SHP77 treated with DMSO at 0.1 percent for 48 hours (cell line): ENCODE data around the gene CLCA2.

ENCODE experiments used
- DNase-seq: peaks from one replicate; lab custom pipeline; 2025; lab: John Stamatoyannopoulos, UW

The CLCA2 gene

GRCh38 chr1:86429122-86429725, 5.3 kb downstream of the CLCA2 start:
- DNase-seq = no peak

DNA sequence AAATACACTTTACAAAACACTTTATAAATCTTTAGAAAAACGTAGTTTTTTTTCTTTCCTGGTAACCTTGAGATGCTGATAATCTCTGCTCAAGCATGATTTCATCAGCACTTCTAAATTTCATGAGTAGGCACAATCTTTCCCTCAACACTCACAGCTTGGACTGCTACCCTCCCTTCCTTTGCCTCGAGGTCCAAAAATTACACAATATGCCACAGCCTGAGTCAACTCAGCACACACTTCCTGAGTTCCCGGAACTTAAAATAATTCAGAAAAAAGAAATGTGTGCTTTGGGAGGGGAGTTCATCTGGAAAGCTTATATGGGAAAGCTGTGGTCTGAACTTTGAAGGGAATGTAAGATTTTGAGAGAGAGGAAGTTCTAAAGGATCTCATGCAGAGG, 5.9 kb downstream of the CLCA2 start:
- DNase-seq = no peak

- DNase-seq = no peak
Observed at GRCh38 chr1:86430376-86430775, 6.4 kb downstream of the CLCA2 start.

DNA sequence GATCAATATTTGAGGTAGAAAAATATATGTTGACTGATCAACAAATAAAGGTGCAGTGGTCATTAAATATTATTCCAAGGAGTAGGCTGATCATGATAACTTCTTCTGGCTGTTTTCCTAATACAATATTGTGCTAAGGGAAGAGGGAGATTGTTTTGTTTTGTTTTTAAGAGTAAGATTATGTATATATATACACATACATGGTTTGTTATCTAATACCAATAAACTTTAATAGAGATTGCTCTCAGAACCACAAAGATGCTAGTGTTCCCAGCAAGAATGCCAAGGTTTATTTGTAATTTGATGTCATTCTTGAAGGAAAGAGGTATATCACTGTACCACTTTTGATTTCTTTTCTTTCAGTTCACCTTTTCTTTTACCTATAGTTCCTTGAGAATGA, 10.1 kb downstream of the CLCA2 start:
- DNase-seq = no peak

GRCh38 chr1:86435327-86435726, 11.4 kb downstream of the CLCA2 start:
- no peak for DNase-seq

DNA sequence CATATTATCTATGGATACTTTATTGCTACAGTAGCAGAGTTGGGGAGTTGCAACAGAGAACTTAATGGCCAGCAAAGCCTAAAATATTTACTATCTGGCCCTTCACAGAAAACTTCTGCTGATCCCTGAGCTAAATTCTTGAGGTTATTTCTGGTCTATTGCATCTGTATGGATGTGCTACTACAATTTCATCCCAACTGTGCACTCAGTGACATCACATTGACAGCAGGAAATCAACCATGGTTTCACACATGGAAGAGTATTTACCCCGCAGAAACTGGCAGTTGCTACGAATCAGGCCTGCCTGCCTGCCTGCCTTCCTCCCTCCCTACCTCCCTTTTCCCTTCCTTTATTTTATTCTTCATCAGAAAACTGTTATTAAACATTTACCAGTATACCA, 12.1 kb downstream of the CLCA2 start:
- no peak for DNase-seq

DNA sequence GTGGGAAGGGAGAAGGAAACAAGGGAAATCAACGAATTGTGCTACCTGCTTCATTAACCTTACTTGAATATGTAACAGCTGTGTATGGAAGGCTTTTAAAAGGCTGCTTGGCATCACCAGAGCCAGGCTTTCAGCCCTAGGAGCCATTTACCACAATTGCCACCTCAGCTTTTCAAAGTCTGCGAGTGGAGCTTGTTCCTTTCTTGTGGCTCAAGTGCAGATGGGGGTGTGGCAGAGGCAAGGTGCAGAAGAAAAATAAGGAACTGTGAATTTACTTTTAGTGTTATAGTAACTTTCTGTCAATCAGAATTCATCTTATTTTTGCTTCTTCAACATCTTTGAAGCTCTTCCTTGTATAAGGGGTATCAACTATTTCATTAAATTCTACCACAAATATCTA, 17.6 kb downstream of the CLCA2 start:
- no peak for DNase-seq

DNA sequence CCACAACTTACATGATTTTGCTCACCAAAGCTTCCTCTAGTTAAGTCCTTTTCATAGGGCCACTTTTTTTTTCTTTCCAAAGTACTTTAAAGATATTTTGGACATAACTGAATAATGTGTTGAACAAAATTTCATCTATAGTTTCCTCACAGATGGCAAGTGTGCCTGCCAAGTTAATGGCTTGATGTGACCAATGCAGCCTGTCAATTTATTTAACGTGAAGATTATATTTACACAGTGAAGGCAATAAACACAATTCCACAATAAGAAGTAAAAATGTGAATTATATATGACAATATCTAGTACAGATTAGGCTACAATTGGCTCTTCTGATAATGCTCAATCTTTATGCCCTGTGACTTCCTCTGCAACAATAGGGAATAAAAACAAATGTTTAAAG, 18.0 kb downstream of the CLCA2 start:
- no peak for DNase-seq

DNA sequence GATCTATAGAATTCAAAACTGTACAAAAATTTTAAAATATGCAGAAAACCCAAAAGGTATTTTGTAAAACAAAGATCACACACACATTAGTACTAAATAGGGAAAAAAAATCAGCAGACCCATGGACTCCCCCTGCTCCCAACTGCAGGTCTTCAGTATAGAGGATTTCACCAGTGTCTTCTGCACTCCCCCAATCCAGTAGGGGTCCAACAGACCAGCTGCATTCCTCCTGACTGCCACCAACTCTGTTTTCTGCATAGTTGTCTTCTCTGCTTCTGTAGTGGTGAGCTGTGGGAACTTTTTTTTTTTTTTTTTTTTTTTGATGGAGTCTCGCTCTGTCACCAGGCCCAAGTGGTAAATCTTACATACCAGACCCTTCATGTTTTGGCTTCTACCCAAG, 21.9 kb downstream of the CLCA2 start:
- DNase-seq = no peak

DNA sequence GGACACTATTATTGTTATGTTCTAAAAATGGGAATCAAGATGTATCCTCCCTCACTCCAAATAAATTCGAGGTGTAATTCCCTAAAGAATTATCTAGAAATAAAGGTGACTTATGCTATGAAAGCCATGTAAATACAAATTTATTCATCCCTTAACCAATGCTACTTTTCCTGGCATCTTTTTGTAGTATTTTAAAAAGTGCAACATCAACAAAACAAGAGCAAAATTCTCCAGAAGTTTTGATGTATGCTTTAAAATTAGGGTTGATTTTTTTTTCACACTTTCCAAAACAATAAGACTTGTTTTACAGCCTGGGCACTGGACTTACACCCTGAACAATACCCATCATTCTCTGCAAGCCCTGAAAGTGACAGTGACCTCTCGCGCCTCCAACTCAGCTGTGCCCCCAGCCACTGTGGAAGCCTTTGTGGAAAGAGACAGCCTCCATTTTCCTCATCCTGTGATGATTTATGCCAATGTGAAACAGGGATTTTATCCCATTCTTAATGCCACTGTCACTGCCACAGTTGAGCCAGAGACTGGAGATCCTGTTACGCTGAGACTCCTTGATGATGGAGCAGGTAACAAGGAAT, 23.3 kb downstream of the CLCA2 start:
- DNase-seq = no peak

GRCh38 chr1:86448670-86449069, 24.7 kb downstream of the CLCA2 start:
- no peak for DNase-seq

DNA sequence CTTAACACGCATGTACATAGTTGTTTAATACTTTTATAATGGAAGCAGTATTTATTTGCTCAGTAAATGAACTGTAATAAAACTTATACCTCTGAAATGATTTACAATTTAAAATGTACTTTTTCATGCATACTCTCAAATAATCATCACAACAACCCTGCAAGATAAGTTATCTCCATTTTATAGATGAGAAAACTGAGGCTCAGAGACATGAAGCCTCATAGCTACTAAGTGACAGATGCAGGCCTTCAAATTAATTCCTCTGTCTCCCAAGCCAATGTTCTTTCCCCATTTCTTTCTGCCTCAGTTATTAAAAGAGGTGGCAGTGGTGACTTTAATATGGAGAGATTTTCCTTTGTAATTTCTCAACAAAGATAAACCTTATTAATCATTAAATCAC, 25.1 kb downstream of the CLCA2 start:
- DNase-seq = no peak

- no peak for DNase-seq
Observed at GRCh38 chr1:86450847-86451246, 26.9 kb downstream of the CLCA2 start.

- DNase-seq = no peak
Observed at GRCh38 chr1:86453664-86454063, 29.7 kb downstream of the CLCA2 start.

GRCh38 chr1:86455073-86455472, 31.1 kb downstream of the CLCA2 start:
- DNase-seq = no peak

DNA sequence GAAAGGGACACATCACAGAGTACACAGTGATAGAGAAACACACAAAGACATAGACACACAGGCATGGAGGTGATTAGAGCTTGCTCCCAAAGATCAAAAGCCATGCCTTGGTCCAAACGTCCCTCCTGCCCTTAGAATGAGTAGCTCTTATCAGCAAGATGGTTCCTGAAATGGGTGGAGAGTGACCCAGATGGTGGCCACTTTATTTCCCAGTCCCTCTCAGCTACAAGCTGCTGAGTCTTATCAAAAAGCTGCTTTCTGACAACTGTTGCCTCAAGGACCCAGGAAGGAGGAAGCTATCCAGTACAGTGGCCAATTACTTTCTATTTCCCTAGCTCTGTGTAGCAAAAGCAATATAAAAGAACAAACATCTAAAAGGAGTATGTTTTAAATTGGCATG, 37.0 kb downstream of the CLCA2 start:
- DNase-seq = no peak

DNA sequence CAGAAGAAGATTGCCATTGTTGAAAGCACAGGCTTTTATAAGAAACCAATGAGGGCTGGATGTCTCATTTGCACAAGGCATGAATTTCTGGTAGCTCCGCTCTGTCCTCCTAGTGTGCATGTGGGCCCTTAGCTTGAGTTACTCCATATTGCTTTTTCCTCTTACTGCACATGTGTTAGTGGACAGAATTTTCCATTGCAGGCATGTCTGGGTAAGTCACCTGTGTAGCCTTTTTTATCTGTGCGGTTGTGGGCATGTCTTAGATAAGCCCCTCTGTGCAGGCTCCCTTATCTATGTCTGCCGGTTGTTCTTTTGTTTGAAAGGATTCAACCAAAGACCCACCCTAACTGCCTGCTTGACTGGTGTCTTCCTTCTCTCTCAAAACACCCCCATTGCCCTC, 37.5 kb downstream of the CLCA2 start:
- no peak for DNase-seq

DNA sequence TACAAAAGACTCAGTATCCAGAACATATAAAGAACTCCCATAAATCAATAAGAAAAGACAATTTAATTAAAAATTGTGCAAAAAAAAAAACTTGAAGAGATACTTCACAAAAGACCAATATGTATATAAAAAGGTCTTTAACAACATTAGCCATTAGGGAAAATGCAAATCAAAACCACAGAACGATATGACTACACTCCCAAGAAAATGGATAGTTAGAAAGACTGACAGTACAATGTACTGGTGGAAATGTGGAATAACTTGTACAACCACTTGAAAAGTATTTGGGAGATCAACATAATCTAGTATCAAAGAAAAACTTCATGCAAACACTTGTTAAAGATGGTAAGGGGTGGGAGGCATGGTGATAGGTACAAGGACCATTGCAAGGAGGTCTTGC, 40.8 kb downstream of the CLCA2 start:
- no peak for DNase-seq

DNA sequence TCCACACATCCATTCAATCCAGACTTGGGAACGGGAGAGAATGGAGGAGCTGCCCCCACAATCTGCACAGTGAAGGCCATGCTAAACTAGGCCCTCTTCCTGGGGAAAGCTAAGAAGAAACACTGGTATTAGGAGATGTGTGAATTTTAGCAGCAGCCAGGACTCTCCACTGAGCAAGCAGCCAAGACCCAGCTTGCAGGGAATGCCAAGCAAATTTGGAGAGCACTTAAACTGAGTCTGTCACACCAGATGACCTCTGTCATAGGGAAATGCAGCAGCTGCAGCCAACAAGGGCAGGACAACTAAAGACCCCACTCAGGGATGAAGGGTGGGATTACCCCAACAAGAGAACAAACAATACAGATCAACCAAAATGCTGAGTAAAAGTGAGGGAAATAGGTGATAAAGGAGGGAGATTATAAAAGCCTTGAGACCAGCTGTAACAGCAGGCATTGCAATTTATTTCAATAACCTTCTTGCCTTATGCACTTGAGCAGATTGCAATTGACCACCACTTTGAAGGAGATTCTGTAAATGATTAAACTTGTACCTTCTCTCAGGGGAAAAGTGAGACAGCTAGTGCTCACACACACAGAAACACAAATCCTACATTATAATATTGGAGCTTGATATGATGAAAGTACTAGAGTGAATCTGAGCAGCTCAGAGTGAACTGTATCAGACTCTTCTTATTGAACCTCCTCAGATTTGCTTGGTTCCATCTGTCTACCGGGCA, 42.3 kb downstream of the CLCA2 start:
- DNase-seq = no peak

- DNase-seq = no peak
Observed at GRCh38 chr1:86466986-86467385, 43.0 kb downstream of the CLCA2 start.

DNA sequence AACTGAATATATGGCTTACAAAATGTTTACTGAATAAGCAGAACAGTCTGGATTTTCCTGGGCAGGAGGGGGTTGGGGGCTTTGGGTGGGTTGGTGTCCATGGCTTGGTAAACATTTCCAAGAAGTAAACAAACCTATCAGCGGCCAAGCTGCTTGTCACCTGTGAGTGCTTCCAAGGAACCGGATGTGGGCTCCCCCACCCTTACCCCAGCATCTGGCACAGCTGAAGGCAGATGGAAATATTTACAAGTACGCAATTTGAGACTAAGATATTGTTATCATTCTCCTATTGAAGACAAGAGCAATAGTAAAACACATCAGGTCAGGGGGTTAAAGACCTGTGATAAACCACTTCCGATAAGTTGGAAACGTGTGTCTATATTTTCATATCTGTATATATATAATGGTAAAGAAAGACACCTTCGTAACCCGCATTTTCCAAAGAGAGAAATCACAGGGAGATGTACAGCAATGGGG, 44.6 kb downstream of the CLCA2 start, which contains the start of gene CLCA1:
Gene CLCA1 (plus strand): TSS at position 427 of the 477 bp plus-strand sequence. CDS start 45 bp downstream, at position 472.
- DNase-seq = no peak

GRCh38 chr1:86470859-86471258, 46.9 kb downstream of the CLCA2 start:
- no peak for DNase-seq

DNA sequence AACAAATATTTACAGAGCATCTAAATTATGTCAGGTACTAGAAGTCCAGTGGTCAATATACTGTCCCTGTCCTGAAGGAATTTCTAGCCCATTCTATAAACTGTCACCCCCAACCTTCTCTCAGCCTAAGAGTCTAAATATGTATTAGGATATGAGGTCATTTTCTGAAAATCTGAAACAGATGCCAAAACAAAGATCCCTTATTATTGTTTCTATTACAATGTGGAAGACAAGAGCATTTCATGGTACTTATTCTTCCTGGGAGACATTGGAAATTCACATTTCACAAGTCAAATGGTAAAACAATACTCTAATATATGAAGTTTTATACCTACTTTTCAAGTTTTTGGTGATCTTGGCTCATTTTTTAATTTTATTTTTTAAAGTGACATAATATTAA, 47.3 kb downstream of the CLCA2 start:
- DNase-seq = no peak
